OCI-LY1 (cell line): Measurements from ENCODE around the gene MARK4.

Source experiments
- CTCF ChIP-seq: fragments of 200-600 bp; sonication (generic), shearing (Covaris generic); IDR thresholded peaks from 2 replicates; pipeline ENCODE4 v1.5.1; 2017; ENCODE audit warnings: mild to moderate bottlenecking, antibody characterized with exemption, low read length, moderate library complexity, mixed read lengths
- EZH2 ChIP-seq: fragments of 200-600 bp; sonication (generic), shearing (Covaris generic); IDR thresholded peaks from 2 replicates; pipeline ENCODE4 v1.8.0; 2017; ENCODE audit warnings: borderline replicate concordance, mixed run types, mild to moderate bottlenecking, antibody characterized with exemption, low read length, moderate library complexity, mixed read lengths

GRCh38 chr19:45322744-45323281 is 71.7 kb downstream of the MARK4 start, which contains the start of gene CKM:
- no peak for TF ChIP-seq EZH2
- TF ChIP-seq CTCF: no peak
